Stomach (tissue), 4 donors: ENCODE results near the gene WNT9B.

Experiments used
- CTCF ChIP-seq, 7 experiments: fragments of 450-650 bp in 4 of 7; fragments of 200-600 bp in 3 of 7; sonication (generic) in 3 of 7; IDR thresholded peaks; one replicate each; pipeline ENCODE4 v1.5.1; 2016 to 2019; ENCODE audit warnings: antibody characterized with exemption in 7 of 7, control low read depth in 2 of 7, mild to moderate bottlenecking in 1 of 7
- EP300 ChIP-seq: sonication (generic); formaldehyde crosslinking; IDR thresholded peaks from one replicate; pipeline ENCODE4 v1.6.1; 2017; ENCODE audit warnings: antibody characterized with exemption
- POLR2A ChIP-seq, 4 donors: fragments of 450-650 bp; IDR thresholded peaks; one replicate each; pipeline ENCODE4 v1.6.1; 2016; ENCODE audit warnings: antibody characterized with exemption in 4 of 4, control low read depth in 2 of 4, mild to moderate bottlenecking in 1 of 4, moderate library complexity in 1 of 4
- POLR2AphosphoS5 ChIP-seq, 3 donors: sonication (generic); formaldehyde crosslinking; IDR thresholded peaks; one replicate each; pipeline ENCODE4 v1.6.1; 2016; ENCODE audit warnings: antibody characterized with exemption in 3 of 3

- no peak for TF ChIP-seq CTCF (IDR thresholded peaks at IDR 0.05)
- no peak for TF ChIP-seq POLR2A (IDR thresholded peaks at IDR 0.05)
- no peak for TF ChIP-seq EP300
- TF ChIP-seq POLR2AphosphoS5 (IDR thresholded peaks at IDR 0.05), result no peak
Measured at GRCh38 chr17:46908068-46908737, 56.8 kb downstream of the WNT9B start.
